ENCODE measurements around the gene APOC4. TPM values are rescaled to one million over a fixed set of nuclear protein-coding genes. Genes with fewer than 3 reads are reported as not detected.

The APOC4 gene
- polyA plus RNA-seq, 1 of the 3 experiments (the other 2 are of a cell fraction) = not detected

DNA sequence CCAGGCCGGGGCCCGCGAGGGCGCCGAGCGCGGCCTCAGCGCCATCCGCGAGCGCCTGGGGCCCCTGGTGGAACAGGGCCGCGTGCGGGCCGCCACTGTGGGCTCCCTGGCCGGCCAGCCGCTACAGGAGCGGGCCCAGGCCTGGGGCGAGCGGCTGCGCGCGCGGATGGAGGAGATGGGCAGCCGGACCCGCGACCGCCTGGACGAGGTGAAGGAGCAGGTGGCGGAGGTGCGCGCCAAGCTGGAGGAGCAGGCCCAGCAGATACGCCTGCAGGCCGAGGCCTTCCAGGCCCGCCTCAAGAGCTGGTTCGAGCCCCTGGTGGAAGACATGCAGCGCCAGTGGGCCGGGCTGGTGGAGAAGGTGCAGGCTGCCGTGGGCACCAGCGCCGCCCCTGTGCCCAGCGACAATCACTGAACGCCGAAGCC lies 33.2 kb upstream of the APOC4 start:
- Histone ChIP-seq H3K9ac (no peak overlapping the region), H3K27ac (ENCODE audit: low read depth in 2 of 2, low read length in 1 of 2) (no peak overlapping the region), H3F3A (replicated peaks; ENCODE audit: insufficient read depth) (peaks cover 14% of the 10 kb centered on the region), H3K27me3 (ENCODE audit: insufficient read depth) (no peaks in the 10 kb centered on the region), H3K79me2 (ENCODE audit: insufficient read depth) (no peaks in the 10 kb centered on the region), H3K9me3 (no peaks in the 10 kb centered on the region), H3K9me2 (no peaks in the 10 kb centered on the region), H3K4me1 (ENCODE audit: control insufficient read depth in 1 of 2, insufficient read depth in 2 of 2, low read depth in 1 of 2, low read length in 1 of 2) (peaks cover 4 to 12% of the 10 kb centered on the region in 2 experiments; a peak in 1 of 4 replicates), H3K4me2 (no peak overlapping the region), H3K36me3 (replicated peaks in 1 of 2; ENCODE audit: control insufficient read depth in 1 of 2, insufficient read depth in 2 of 2, low read length in 1 of 2) (no peaks in the 10 kb centered on the region), H4K20me1 (ENCODE audit: insufficient read depth) (no peaks in the 10 kb centered on the region), H2AFZ (ENCODE audit: low read depth) (no peak overlapping the region), H3K4me3 (ENCODE audit: low read depth in 2 of 2, low read length in 1 of 2) (no peak overlapping the region)
- DNase-seq = peak; percentile 21
- ChIA-PET CTCF (interaction anchor here (6.2 kb wide), 1 partner anchor 42 kb away, joined by 57 read pairs; no protein-coding TSS in a partner anchor), POLR2A (no interaction called here)
- 94% methylated on average over 19 of the region's 44 CpGs for WGBS (ENCODE audit: low lambda C conversion rate)
- TF ChIP-seq JUND (IDR thresholded peaks at IDR 0.05) (no peak), EZH2phosphoT487 (IDR thresholded peaks at IDR 0.05; ENCODE audit: borderline replicate concordance, low read depth) (no peak), ELF1 (IDR thresholded peaks at IDR 0.05) (no peak), RCOR1 (IDR thresholded peaks at IDR 0.05; ENCODE audit: low read length) (no peak), SMC3 (IDR thresholded peaks at IDR 0.05; ENCODE audit: low read depth, low read length) (no peak), USF1 (IDR thresholded peaks at IDR 0.05; ENCODE audit: borderline replicate concordance, low read depth) (no peak), NFIC (IDR thresholded peaks at IDR 0.05; ENCODE audit: borderline replicate concordance) (no peak), ZBTB33 (IDR thresholded peaks at IDR 0.05; ENCODE audit: borderline replicate concordance, low read depth) (no peak), POLR2AphosphoS5 (IDR thresholded peaks at IDR 0.05; ENCODE audit: low read depth, low read length) (no peak), MAX (IDR thresholded peaks at IDR 0.05; ENCODE audit: low read depth) (no peak), TCF12 (IDR thresholded peaks at IDR 0.05) (no peak), FOXM1 (IDR thresholded peaks at IDR 0.05; ENCODE audit: low read depth) (no peak), CHD2 (IDR thresholded peaks at IDR 0.05; ENCODE audit: low read length, partially characterized antibody) (no peak), TAF1 (IDR thresholded peaks at IDR 0.05; ENCODE audit: borderline replicate concordance, low read depth, low read length) (no peak), TEAD4 (IDR thresholded peaks at IDR 0.05; ENCODE audit: borderline replicate concordance, insufficient read depth) (no peak), FOXJ3 (CRISPR knock-in tag; IDR thresholded peaks at IDR 0.05) (no peak), RFX5 (IDR thresholded peaks at IDR 0.05; ENCODE audit: low read length) (no peak)
- TF ChIP-seq, protein P1, sequence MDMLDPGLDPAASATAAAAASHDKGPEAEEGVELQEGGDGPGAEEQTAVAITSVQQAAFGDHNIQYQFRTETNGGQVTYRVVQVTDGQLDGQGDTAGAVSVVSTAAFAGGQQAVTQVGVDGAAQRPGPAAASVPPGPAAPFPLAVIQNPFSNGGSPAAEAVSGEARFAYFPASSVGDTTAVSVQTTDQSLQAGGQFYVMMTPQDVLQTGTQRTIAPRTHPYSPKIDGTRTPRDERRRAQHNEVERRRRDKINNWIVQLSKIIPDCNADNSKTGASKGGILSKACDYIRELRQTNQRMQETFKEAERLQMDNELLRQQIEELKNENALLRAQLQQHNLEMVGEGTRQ (IDR thresholded peaks at IDR 0.05; ENCODE audit: borderline replicate concordance, low read depth, low read length) = no peak
- TF ChIP-seq, protein P2, sequence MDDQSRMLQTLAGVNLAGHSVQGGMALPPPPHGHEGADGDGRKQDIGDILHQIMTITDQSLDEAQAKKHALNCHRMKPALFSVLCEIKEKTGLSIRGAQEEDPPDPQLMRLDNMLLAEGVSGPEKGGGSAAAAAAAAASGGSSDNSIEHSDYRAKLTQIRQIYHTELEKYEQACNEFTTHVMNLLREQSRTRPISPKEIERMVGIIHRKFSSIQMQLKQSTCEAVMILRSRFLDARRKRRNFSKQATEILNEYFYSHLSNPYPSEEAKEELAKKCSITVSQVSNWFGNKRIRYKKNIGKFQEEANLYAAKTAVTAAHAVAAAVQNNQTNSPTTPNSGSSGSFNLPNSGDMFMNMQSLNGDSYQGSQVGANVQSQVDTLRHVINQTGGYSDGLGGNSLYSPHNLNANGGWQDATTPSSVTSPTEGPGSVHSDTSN (IDR thresholded peaks at IDR 0.05) = no peak
- TF ChIP-seq, protein P3, sequence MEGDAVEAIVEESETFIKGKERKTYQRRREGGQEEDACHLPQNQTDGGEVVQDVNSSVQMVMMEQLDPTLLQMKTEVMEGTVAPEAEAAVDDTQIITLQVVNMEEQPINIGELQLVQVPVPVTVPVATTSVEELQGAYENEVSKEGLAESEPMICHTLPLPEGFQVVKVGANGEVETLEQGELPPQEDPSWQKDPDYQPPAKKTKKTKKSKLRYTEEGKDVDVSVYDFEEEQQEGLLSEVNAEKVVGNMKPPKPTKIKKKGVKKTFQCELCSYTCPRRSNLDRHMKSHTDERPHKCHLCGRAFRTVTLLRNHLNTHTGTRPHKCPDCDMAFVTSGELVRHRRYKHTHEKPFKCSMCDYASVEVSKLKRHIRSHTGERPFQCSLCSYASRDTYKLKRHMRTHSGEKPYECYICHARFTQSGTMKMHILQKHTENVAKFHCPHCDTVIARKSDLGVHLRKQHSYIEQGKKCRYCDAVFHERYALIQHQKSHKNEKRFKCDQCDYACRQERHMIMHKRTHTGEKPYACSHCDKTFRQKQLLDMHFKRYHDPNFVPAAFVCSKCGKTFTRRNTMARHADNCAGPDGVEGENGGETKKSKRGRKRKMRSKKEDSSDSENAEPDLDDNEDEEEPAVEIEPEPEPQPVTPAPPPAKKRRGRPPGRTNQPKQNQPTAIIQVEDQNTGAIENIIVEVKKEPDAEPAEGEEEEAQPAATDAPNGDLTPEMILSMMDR (IDR thresholded peaks at IDR 0.05) = no peak

All from SK-N-SH (cell line).